Effector CD8-positive, alpha-beta T cell (primary cell): Measurements from ENCODE around the gene SLC5A12.
"Not testable (repeated sequence)": the region's sequence is repeated elsewhere in the genome, so short reads cannot be mapped to it uniquely, and the experiment has no call there.

ENCODE experiments used
- DNase-seq: peaks from one replicate; lab custom pipeline; 2025; lab: John Stamatoyannopoulos, UW

SLC5A12 gene

GRCh38 chr11:26651916-26652315 lies 69.9 kb downstream of the SLC5A12 start:
- no peak for DNase-seq

GRCh38 chr11:26649884-26650283 lies 72.0 kb downstream of the SLC5A12 start:
- DNase-seq: no peak

GRCh38 chr11:26643314-26643713 lies 78.5 kb downstream of the SLC5A12 start:
- not testable (repeated sequence) for DNase-seq

- DNase-seq: no peak
Observed at GRCh38 chr11:26632691-26633159, 89.1 kb downstream of the SLC5A12 start.

GRCh38 chr11:26626346-26626745 lies 95.5 kb downstream of the SLC5A12 start:
- no peak for DNase-seq

GRCh38 chr11:26623076-26623659 lies 98.7 kb downstream of the SLC5A12 start:
- no peak for DNase-seq

- DNase-seq: no peak
Observed at GRCh38 chr11:26622181-26622580, 99.7 kb downstream of the SLC5A12 start.

- no peak for DNase-seq
Observed at GRCh38 chr11:26621132-26621531, 100.7 kb downstream of the SLC5A12 start.

- DNase-seq: no peak
Observed at GRCh38 chr11:26620282-26621045, 101.4 kb downstream of the SLC5A12 start.

GRCh38 chr11:26618441-26618840 lies 103.4 kb downstream of the SLC5A12 start:
- no peak for DNase-seq
